ENCODE data around the gene MRPL10.

GRCh38 chr17:47845716-47846075, 14.4 kb upstream of the MRPL10 start:
- TF ChIP-seq, protein P1, sequence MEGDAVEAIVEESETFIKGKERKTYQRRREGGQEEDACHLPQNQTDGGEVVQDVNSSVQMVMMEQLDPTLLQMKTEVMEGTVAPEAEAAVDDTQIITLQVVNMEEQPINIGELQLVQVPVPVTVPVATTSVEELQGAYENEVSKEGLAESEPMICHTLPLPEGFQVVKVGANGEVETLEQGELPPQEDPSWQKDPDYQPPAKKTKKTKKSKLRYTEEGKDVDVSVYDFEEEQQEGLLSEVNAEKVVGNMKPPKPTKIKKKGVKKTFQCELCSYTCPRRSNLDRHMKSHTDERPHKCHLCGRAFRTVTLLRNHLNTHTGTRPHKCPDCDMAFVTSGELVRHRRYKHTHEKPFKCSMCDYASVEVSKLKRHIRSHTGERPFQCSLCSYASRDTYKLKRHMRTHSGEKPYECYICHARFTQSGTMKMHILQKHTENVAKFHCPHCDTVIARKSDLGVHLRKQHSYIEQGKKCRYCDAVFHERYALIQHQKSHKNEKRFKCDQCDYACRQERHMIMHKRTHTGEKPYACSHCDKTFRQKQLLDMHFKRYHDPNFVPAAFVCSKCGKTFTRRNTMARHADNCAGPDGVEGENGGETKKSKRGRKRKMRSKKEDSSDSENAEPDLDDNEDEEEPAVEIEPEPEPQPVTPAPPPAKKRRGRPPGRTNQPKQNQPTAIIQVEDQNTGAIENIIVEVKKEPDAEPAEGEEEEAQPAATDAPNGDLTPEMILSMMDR (IDR thresholded peaks at IDR 0.05 in 8 of 11, conservative IDR thresholded peaks at IDR 0.05 in 3 of 11), result no peak
- TF ChIP-seq POLR2AphosphoS5 (IDR thresholded peaks at IDR 0.05), result no peak
- TF ChIP-seq POLR2A (IDR thresholded peaks at IDR 0.05), result no peak
